ENCODE measurements around the gene FSTL4. TPM values are rescaled to one million over a fixed set of nuclear protein-coding genes. Genes with fewer than 3 reads are reported as not detected.

FSTL4 gene
- polyA plus RNA-seq, 1 donor (not counting 4 experiments of a cell fraction or from before 2014, with no cell fraction given), result 1.7 TPM

DNA sequence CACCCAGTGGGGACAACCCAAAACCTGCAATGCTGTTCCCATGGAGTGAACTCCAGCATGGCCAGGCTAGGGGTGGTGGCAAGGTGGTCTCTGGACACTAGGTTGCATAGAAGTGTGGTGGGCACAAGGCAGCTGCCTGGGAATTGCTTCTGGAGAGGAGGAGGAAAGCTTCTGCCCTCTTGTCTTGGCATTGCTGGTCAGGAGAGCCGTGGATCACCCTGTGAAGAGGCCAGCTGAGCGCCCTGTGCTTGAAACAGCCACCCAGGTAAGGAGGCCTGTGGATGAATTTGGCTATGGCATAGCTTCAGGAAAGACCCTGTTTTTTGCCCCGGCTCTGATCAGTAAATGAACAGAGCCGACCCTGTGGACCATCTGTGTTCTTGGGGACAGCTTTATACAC is 287.4 kb downstream of the FSTL4 start:
- H3K4me3 ChIP-seq (ENCODE audit: control insufficient read depth in 2 of 3, extremely low read depth in 1 of 3, insufficient read depth in 2 of 3, low read depth in 1 of 3, low read length in 3 of 3), result no peak overlapping the region
- H3K27ac ChIP-seq (ENCODE audit: control insufficient read depth, insufficient read depth, low read length), result no peak overlapping the region
- H3K27me3 ChIP-seq (ENCODE audit: control insufficient read depth, extremely low read depth, insufficient read depth, low read length), result no peaks in the 10 kb centered on the region
- no peak overlapping the region for H3K4me2 ChIP-seq (ENCODE audit: control insufficient read depth, extremely low read depth, insufficient read depth, low read depth, low read length)
- FAIRE-seq (no peak), DNase-seq (ENCODE audit: low read depth, low spot score) (no peak)
- no peaks in the 10 kb centered on the region for H3K9me3 ChIP-seq (ENCODE audit: control insufficient read depth, low read depth, low read length)
- H3K36me3 ChIP-seq (ENCODE audit: control insufficient read depth in 2 of 2, extremely low read depth in 1 of 2, insufficient read depth in 2 of 2, low read length in 2 of 2), result no peaks in the 10 kb centered on the region
- no peak overlapping the region for H3K9ac ChIP-seq (ENCODE audit: control insufficient read depth, extremely low read depth, insufficient read depth, low read length)
- H3K4me1 ChIP-seq (ENCODE audit: control insufficient read depth, extremely low read depth, insufficient read depth, low read length), result no peaks in the 10 kb centered on the region
- H2AFZ ChIP-seq (ENCODE audit: control insufficient read depth, low read length), result no peak overlapping the region
- dilution Hi-C loops (cut with MboI; ENCODE audit: extremely low pct_ligation_motif_present, low sequenced_read_pairs), result no loop called here
- no peaks in the 10 kb centered on the region for H3K79me2 ChIP-seq (ENCODE audit: control insufficient read depth, insufficient read depth, low read length)
- TF ChIP-seq EZH2 (IDR thresholded peaks at IDR 0.05; ENCODE audit: low read length), result no peak
- TF ChIP-seq, protein P1, sequence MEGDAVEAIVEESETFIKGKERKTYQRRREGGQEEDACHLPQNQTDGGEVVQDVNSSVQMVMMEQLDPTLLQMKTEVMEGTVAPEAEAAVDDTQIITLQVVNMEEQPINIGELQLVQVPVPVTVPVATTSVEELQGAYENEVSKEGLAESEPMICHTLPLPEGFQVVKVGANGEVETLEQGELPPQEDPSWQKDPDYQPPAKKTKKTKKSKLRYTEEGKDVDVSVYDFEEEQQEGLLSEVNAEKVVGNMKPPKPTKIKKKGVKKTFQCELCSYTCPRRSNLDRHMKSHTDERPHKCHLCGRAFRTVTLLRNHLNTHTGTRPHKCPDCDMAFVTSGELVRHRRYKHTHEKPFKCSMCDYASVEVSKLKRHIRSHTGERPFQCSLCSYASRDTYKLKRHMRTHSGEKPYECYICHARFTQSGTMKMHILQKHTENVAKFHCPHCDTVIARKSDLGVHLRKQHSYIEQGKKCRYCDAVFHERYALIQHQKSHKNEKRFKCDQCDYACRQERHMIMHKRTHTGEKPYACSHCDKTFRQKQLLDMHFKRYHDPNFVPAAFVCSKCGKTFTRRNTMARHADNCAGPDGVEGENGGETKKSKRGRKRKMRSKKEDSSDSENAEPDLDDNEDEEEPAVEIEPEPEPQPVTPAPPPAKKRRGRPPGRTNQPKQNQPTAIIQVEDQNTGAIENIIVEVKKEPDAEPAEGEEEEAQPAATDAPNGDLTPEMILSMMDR (optimal IDR thresholded peaks at IDR 0.05 in 1 of 3, IDR thresholded peaks at IDR 0.05 in 1 of 3, conservative IDR thresholded peaks at IDR 0.05 in 1 of 3; ENCODE audit: extremely low read depth in 1 of 3, insufficient read depth in 2 of 3, low read length in 3 of 3), result no peak
- H3K9me1 ChIP-seq (ENCODE audit: control insufficient read depth, extremely low read depth, insufficient read depth, low read length), result no peaks in the 10 kb centered on the region
- no peaks in the 10 kb centered on the region for H4K20me1 ChIP-seq (ENCODE audit: control insufficient read depth, extremely low read depth, insufficient read depth, low read length)

DNA sequence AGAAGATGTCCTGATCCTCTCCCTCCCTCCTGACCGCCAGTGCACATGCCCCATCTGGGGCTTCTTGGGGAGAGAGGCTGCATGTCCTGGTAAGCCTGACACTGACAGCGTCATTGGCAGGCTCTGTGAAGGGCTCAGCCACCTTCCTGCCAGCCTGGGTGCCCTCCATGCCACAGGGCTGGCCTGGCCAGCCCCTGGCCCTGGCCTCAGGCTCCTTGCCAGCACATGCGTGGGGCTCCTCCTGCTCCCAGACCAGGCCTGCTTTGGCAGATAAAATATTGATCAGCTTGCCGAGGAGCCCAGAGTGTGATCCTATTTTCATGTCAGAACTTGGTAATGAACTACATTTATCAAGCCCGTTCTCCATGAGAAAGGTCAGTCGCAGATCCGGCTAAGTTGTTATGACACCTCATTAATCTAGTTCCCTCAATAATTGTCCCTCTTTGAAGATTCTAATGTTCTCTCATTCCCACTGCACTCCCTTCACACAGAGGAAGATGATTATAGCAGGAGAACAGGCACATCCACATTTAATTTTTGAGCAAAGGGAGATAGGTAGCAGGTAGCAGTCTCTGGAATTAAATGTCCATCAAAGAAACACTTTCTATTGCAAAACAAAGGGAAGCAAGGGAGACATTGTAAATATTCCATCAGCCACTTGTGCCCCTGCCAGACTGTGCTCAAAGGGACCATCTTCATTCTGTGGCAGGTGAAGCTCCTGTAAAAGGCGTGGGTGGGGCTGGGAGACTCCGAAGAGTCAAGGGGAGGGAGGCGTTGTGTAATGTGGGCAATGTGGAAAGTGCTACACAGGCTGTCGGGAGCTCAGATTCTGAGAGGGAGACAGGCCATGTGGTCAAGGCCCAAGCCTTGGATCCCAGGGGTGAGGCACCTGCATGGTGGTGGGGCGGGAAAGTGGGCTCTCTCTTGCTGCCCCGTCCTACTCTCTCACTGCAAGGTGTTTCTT is 288.6 kb downstream of the FSTL4 start:
- no peak for DNase-seq (ENCODE audit: low read depth, low spot score)
- Histone ChIP-seq H3K9me1 (ENCODE audit: control insufficient read depth, extremely low read depth, insufficient read depth, low read length) (peaks cover 2% of the 10 kb centered on the region), H3K9ac (ENCODE audit: control insufficient read depth, extremely low read depth, insufficient read depth, low read length) (no peak overlapping the region), H4K20me1 (ENCODE audit: control insufficient read depth, extremely low read depth, insufficient read depth, low read length) (no peaks in the 10 kb centered on the region), H3K27me3 (ENCODE audit: control insufficient read depth, extremely low read depth, insufficient read depth, low read length) (no peaks in the 10 kb centered on the region), H3K79me2 (ENCODE audit: control insufficient read depth, insufficient read depth, low read length) (no peaks in the 10 kb centered on the region), H3K27ac (ENCODE audit: control insufficient read depth, insufficient read depth, low read length) (no peak overlapping the region), H3K36me3 (ENCODE audit: control insufficient read depth in 2 of 2, extremely low read depth in 1 of 2, insufficient read depth in 2 of 2, low read length in 2 of 2) (no peaks in the 10 kb centered on the region), H3K4me2 (ENCODE audit: control insufficient read depth, extremely low read depth, insufficient read depth, low read depth, low read length) (no peak overlapping the region), H3K4me1 (ENCODE audit: control insufficient read depth, extremely low read depth, insufficient read depth, low read length) (peaks cover 9% of the 10 kb centered on the region), H2AFZ (ENCODE audit: control insufficient read depth, low read length) (no peak overlapping the region), H3K4me3 (ENCODE audit: control insufficient read depth in 2 of 3, extremely low read depth in 1 of 3, insufficient read depth in 2 of 3, low read depth in 1 of 3, low read length in 3 of 3) (no peak overlapping the region), H3K9me3 (ENCODE audit: control insufficient read depth, low read depth, low read length) (no peaks in the 10 kb centered on the region)
- TF ChIP-seq, protein P1 (optimal IDR thresholded peaks at IDR 0.05 in 1 of 3, IDR thresholded peaks at IDR 0.05 in 1 of 3, conservative IDR thresholded peaks at IDR 0.05 in 1 of 3; ENCODE audit: extremely low read depth in 1 of 3, insufficient read depth in 2 of 3, low read length in 3 of 3), result no peak
- TF ChIP-seq EZH2 (IDR thresholded peaks at IDR 0.05; ENCODE audit: low read length), result no peak
- FAIRE-seq, result no peak
- dilution Hi-C loops (cut with MboI; ENCODE audit: extremely low pct_ligation_motif_present, low sequenced_read_pairs), result no loop called here

All from keratinocyte (primary cell).